Neural progenitor cell (in vitro differentiated cells): ENCODE measurements around the gene CIDEC. TPM values are rescaled to one million over a fixed set of nuclear protein-coding genes. Genes with fewer than 3 reads are reported as not detected.
"Not testable (repeated sequence)": the region's sequence is repeated elsewhere in the genome, so short reads cannot be mapped to it uniquely, and the experiment has no call there.

ENCODE experiments used
- DNase-seq: peaks from one replicate; pipeline ENCODE4 v3.0.0-alpha.2; 2016; ENCODE audit warnings: low spot score
- H2AFZ ChIP-seq: fragments of 200-600 bp; sonication (generic); replicated peaks from 2 replicates; pipeline ENCODE4 v1.6.1; 2016; ENCODE audit warnings: antibody characterized with exemption
- H3F3A ChIP-seq: fragments of 200-600 bp; sonication (generic); 2 replicates; pipeline ENCODE4 v1.6.1; 2016; ENCODE audit warnings: antibody characterized with exemption, low read depth
- H3K27ac ChIP-seq: fragments of 200-600 bp; sonication (generic); 2 replicates; pipeline ENCODE4 v1.5.1; 2016; ENCODE audit warnings: mild to moderate bottlenecking
- H3K27me3 ChIP-seq: fragments of 200-600 bp; sonication (generic); 2 replicates; pipeline ENCODE4 v1.6.1; 2016; ENCODE audit warnings: mild to moderate bottlenecking, moderate library complexity
- H3K36me3 ChIP-seq: fragments of 200-600 bp; sonication (generic); 2 replicates; pipeline ENCODE4 v1.5.1; 2016
- H3K4me1 ChIP-seq: fragments of 200-600 bp; sonication (generic); 2 replicates; pipeline ENCODE4 v1.6.1; 2016; ENCODE audit warnings: mixed run types
- H3K4me2 ChIP-seq: fragments of 200-600 bp; sonication (generic); 2 replicates; pipeline ENCODE4 v1.6.1; 2016
- H3K4me3 ChIP-seq: fragments of 200-600 bp; sonication (generic); 2 replicates; pipeline ENCODE4 v1.5.1; 2016
- H3K79me2 ChIP-seq: fragments of 200-600 bp; sonication (generic); 2 replicates; pipeline ENCODE4 v1.6.1; 2016; ENCODE audit warnings: low read depth
- H3K9ac ChIP-seq: fragments of 200-600 bp; sonication (generic); 2 replicates; pipeline ENCODE4 v1.6.1; 2016
- H3K9me3 ChIP-seq: fragments of 200-600 bp; sonication (generic); 2 replicates; pipeline ENCODE4 v1.5.1; 2016; ENCODE audit warnings: low read depth
- H4K20me1 ChIP-seq: fragments of 200-600 bp; sonication (generic); 2 replicates; pipeline ENCODE4 v1.6.1; 2016; ENCODE audit warnings: low read depth
- H3K27ac Mint-ChIP-seq: 3 replicates; pipeline ENCODE4 v1.8.0; 2021; ENCODE audit warnings: mixed read lengths
- H3K27me3 Mint-ChIP-seq: 2 replicates; pipeline ENCODE4 v1.8.0; 2022; ENCODE audit warnings: low read depth, mild to moderate bottlenecking, inconsistent platforms, moderate library complexity, mixed read lengths; ENCODE audit not compliant: insufficient read depth
- H3K36me3 Mint-ChIP-seq: 3 replicates; pipeline ENCODE4 v1.8.0; 2021; ENCODE audit warnings: mixed read lengths
- H3K4me1 Mint-ChIP-seq: 3 replicates; pipeline ENCODE4 v1.8.0; 2021; ENCODE audit warnings: mixed read lengths
- H3K4me3 Mint-ChIP-seq: 3 replicates; pipeline ENCODE4 v1.8.0; 2021; ENCODE audit warnings: mild to moderate bottlenecking, moderate library complexity, mixed read lengths
- H3K9me3 Mint-ChIP-seq: 3 replicates; pipeline ENCODE4 v1.8.0; 2020; ENCODE audit warnings: mixed read lengths
- CTCF ChIP-seq: fragments of 200-600 bp; sonication (generic); IDR thresholded peaks from 2 replicates; pipeline ENCODE4 v1.5.1; 2017; ENCODE audit warnings: antibody characterized with exemption, mild to moderate bottlenecking
- EZH2 ChIP-seq: fragments of 200-600 bp; sonication (generic); IDR thresholded peaks from 2 replicates; pipeline ENCODE4 v1.6.1; 2017; ENCODE audit warnings: antibody characterized with exemption, mild to moderate bottlenecking, moderate library complexity
- EZH2phosphoT487 ChIP-seq: fragments of 200-600 bp; sonication (generic); IDR thresholded peaks from 2 replicates; pipeline ENCODE4 v1.6.1; 2017; ENCODE audit warnings: antibody characterized with exemption
- total RNA-seq: library from RNA; depleted of rRNA; stranded (reverse); fragments of >200 nt; gene quantifications from 2 replicates; pipeline ENCODE4 v1.2.3, GENCODE V29; 2015; ENCODE audit warnings: low replicate concordance

Gene CIDEC
- total RNA-seq, 1 donor from 2014 or later, result not detected

GRCh38 chr3:9901967-9902366 lies 21.9 kb upstream of the CIDEC start:
- no peak overlapping the region for H3K27ac Mint-ChIP-seq
- Histone ChIP-seq H3K27me3 (no peaks in the 10 kb centered on the region), H3K79me2 (no peaks in the 10 kb centered on the region), H3K4me2 (no peak overlapping the region), H3K27ac (no peak overlapping the region), H3K9ac (no peak overlapping the region), H4K20me1 (no peaks in the 10 kb centered on the region), H3K9me3 (no peaks in the 10 kb centered on the region), H3K4me3 (no peak overlapping the region), H3F3A (peaks cover 7% of the 10 kb centered on the region), H3K36me3 (no peaks in the 10 kb centered on the region), H3K4me1 (no peaks in the 10 kb centered on the region), H2AFZ (no peak overlapping the region)
- H3K9me3 Mint-ChIP-seq, result no peaks in the 10 kb centered on the region
- TF ChIP-seq EZH2, result no peak
- TF ChIP-seq EZH2phosphoT487, result no peak
- no peak for TF ChIP-seq CTCF
- H3K27me3 Mint-ChIP-seq, result no peaks in the 10 kb centered on the region
- H3K4me3 Mint-ChIP-seq, result no peak overlapping the region
- H3K36me3 Mint-ChIP-seq, result no peaks in the 10 kb centered on the region
- DNase-seq, result no peak
- peaks cover 9% of the 10 kb centered on the region for H3K4me1 Mint-ChIP-seq

- DNase-seq, H3K79me2 ChIP-seq, H3F3A ChIP-seq, H3K27me3 Mint-ChIP-seq, H3K4me3 Mint-ChIP-seq, H3K36me3 Mint-ChIP-seq, H4K20me1 ChIP-seq, H3K9me3 Mint-ChIP-seq, H3K9me3 ChIP-seq, H2AFZ ChIP-seq, H3K4me3 ChIP-seq, H3K36me3 ChIP-seq, H3K27ac Mint-ChIP-seq, H3K4me1 ChIP-seq, H3K27me3 ChIP-seq, H3K9ac ChIP-seq, H3K4me1 Mint-ChIP-seq, H3K27ac ChIP-seq, H3K4me2 ChIP-seq: not testable (repeated sequence)
Observed at GRCh38 chr3:9900965-9901415, 20.9 kb upstream of the CIDEC start.

- Histone ChIP-seq H3K9me3 (no peaks in the 10 kb centered on the region), H4K20me1 (no peaks in the 10 kb centered on the region), H3K4me1 (no peaks in the 10 kb centered on the region), H3K4me2 (no peak overlapping the region), H3K27ac (no peak overlapping the region), H3K4me3 (no peak overlapping the region), H3K79me2 (no peaks in the 10 kb centered on the region), H3K27me3 (no peaks in the 10 kb centered on the region), H2AFZ (no peak overlapping the region), H3F3A (peaks cover 7% of the 10 kb centered on the region), H3K9ac (no peak overlapping the region), H3K36me3 (no peaks in the 10 kb centered on the region)
- TF ChIP-seq EZH2phosphoT487 (no peak), CTCF (no peak), EZH2 (no peak)
- H3K27me3 Mint-ChIP-seq, result no peaks in the 10 kb centered on the region
- peaks cover 6% of the 10 kb centered on the region for H3K36me3 Mint-ChIP-seq
- H3K4me3 Mint-ChIP-seq, result no peak overlapping the region
- H3K9me3 Mint-ChIP-seq, result no peaks in the 10 kb centered on the region
- H3K27ac Mint-ChIP-seq, result no peak overlapping the region
- no peak for DNase-seq
- H3K4me1 Mint-ChIP-seq, result peaks cover 9% of the 10 kb centered on the region
Observed at GRCh38 chr3:9899289-9899791, 19.3 kb upstream of the CIDEC start.

- Histone ChIP-seq H3K9me3 (no peaks in the 10 kb centered on the region), H3K4me2 (no peak overlapping the region), H3K9ac (no peak overlapping the region), H3K79me2 (peaks cover 6% of the 10 kb centered on the region), H4K20me1 (peaks cover 3% of the 10 kb centered on the region), H2AFZ (no peak overlapping the region), H3K36me3 (no peaks in the 10 kb centered on the region), H3K27ac (no peak overlapping the region), H3F3A (peaks cover 10% of the 10 kb centered on the region), H3K4me1 (no peaks in the 10 kb centered on the region), H3K4me3 (no peak overlapping the region), H3K27me3 (no peaks in the 10 kb centered on the region)
- Mint-ChIP-seq H3K27ac (no peak overlapping the region), H3K4me3 (peak overlapping the region; percentile 27), H3K4me1 (peaks cover 9% of the 10 kb centered on the region), H3K36me3 (peaks cover 12% of the 10 kb centered on the region), H3K9me3 (no peaks in the 10 kb centered on the region), H3K27me3 (no peaks in the 10 kb centered on the region)
- TF ChIP-seq EZH2 (no peak), EZH2phosphoT487 (no peak), CTCF (no peak)
- DNase-seq, result no peak
Observed at GRCh38 chr3:9898467-9899241, 18.6 kb upstream of the CIDEC start.
